Uterus (tissue), 4 donors: Measurements from ENCODE around the gene KIF1B. TPM values are rescaled to one million over a fixed set of nuclear protein-coding genes. Genes with fewer than 3 reads are reported as not detected.

Experiments
- DNase-seq, 2 donors: peaks; one replicate each; pipeline ENCODE4 v3.0.0-alpha.2; 2019 to 2020
- H3K27ac ChIP-seq, 2 donors: fragments of 200-600 bp; sonication (generic); 1 replicate in 1 of 2; 2 replicates in 1 of 2; pipeline ENCODE4 v1.5.1; 2016 to 2018
- H3K27me3 ChIP-seq, 2 donors: fragments of 200-600 bp; sonication (generic); one replicate each; pipeline ENCODE4 v1.5.1; 2018 to 2019; ENCODE audit warnings: control low read depth in 1 of 2
- H3K36me3 ChIP-seq, 2 donors: fragments of 200-600 bp; sonication (generic); one replicate each; pipeline ENCODE4 v1.5.1; 2019; ENCODE audit warnings: control low read depth in 1 of 2
- H3K4me1 ChIP-seq, 2 donors: fragments of 200-600 bp; sonication (generic); one replicate each; pipeline ENCODE4 v1.5.1; 2018 to 2019; ENCODE audit warnings: control low read depth in 1 of 2
- H3K4me3 ChIP-seq, 2 donors: fragments of 200-600 bp; sonication (generic); 1 replicate in 1 of 2; 2 replicates in 1 of 2; pipeline ENCODE4 v1.5.1; 2018 to 2019; ENCODE audit warnings: mild to moderate bottlenecking in 1 of 2
- H3K9me3 ChIP-seq, 2 donors: fragments of 200-600 bp; sonication (generic); one replicate each; pipeline ENCODE4 v1.5.1; 2019; ENCODE audit warnings: control low read depth in 1 of 2
- POLR2A ChIP-seq, 2 donors: fragments of 450-650 bp; IDR thresholded peaks; one replicate each; pipeline ENCODE4 v1.6.1; 2016; ENCODE audit warnings: antibody characterized with exemption in 2 of 2, mild to moderate bottlenecking in 1 of 2, moderate library complexity in 1 of 2
- intact Hi-C: fragments of 100-400 bp; cut with DNase I; formaldehyde crosslinking; loops from one replicate; pipeline ENCODE4 v1.15.1; 2023; ENCODE audit warnings: low total_unique reads
- total RNA-seq, 4 donors: library from RNA; depleted of rRNA in 3 of 4; stranded (reverse); fragments of >200 nt in 3 of 4; gene quantifications; one replicate each; pipeline versions ENCODE4 v1.1.0 to v1.2.4, GENCODE V29; 2014 to 2023
- TF ChIP-seq, protein P1 (sequence below), 4 experiments: fragments of 200-600 bp in 2 of 4; fragments of 450-650 bp in 2 of 4; sonication (generic) in 2 of 4; IDR thresholded peaks; one replicate each; pipeline ENCODE4 v1.5.1; 2016 to 2019; ENCODE audit warnings: antibody characterized with exemption in 4 of 4, mild to moderate bottlenecking in 2 of 4, moderate library complexity in 1 of 4
- donor health status: DM: yes; HTN: yes; CAD: no.

Gene KIF1B
- total RNA-seq, 4 donors from 2014 or later, result 26.4 to 89.6 (median 45.1) TPM

DNA sequence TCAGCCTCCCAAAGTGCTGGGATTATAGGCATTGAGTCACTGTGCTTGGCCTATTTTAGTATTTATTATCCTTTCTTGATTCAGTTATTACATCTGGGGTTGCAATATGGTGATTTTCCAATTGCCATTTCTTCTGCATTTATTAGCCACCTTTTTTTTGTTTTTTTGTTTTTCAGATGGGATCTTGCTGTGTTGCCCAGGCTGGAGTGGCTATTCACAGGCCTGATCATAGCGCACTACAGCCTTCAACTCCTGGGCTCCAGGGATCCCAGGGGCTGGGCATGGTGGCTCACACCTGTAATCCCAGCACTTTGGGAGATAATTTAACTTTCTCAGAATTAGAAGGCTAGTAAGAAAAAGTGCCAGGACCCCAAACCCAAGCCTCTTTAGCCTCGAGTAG, 106.4 kb downstream of the KIF1B start:
- Histone ChIP-seq H3K9me3 (no peaks in the 10 kb centered on the region), H3K36me3 (no peaks in the 10 kb centered on the region), H3K27me3 (no peaks in the 10 kb centered on the region), H3K4me3 (no peak overlapping the region), H3K27ac (no peak overlapping the region), H3K4me1 (no peaks in the 10 kb centered on the region)
- intact Hi-C loops, result no loop called here
- no peak for TF ChIP-seq POLR2A (IDR thresholded peaks at IDR 0.05)
- TF ChIP-seq, protein P1, sequence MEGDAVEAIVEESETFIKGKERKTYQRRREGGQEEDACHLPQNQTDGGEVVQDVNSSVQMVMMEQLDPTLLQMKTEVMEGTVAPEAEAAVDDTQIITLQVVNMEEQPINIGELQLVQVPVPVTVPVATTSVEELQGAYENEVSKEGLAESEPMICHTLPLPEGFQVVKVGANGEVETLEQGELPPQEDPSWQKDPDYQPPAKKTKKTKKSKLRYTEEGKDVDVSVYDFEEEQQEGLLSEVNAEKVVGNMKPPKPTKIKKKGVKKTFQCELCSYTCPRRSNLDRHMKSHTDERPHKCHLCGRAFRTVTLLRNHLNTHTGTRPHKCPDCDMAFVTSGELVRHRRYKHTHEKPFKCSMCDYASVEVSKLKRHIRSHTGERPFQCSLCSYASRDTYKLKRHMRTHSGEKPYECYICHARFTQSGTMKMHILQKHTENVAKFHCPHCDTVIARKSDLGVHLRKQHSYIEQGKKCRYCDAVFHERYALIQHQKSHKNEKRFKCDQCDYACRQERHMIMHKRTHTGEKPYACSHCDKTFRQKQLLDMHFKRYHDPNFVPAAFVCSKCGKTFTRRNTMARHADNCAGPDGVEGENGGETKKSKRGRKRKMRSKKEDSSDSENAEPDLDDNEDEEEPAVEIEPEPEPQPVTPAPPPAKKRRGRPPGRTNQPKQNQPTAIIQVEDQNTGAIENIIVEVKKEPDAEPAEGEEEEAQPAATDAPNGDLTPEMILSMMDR (IDR thresholded peaks at IDR 0.05), result no peak
- no peak for DNase-seq

DNA sequence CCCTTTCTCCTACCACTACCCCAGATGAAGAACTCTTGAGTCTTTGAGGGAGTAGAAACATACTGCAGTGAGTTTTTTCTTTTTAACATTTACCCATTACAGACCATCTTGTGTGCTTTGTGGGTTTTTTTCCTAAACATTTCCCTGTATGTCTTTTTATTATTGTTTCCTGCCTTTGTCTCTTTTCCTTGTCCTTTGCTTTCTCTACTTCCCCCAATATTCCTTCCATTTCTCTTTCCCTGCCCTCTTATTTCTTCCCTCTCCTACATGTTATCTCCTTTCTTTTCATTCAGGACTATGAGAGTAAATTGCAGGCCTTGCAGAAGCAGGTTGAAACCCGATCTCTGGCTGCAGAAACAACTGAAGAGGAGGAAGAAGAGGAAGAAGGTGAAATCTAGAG, 109.4 kb downstream of the KIF1B start:
- intact Hi-C loops, result no loop called here
- TF ChIP-seq, protein P1 (IDR thresholded peaks at IDR 0.05), result no peak
- TF ChIP-seq POLR2A (IDR thresholded peaks at IDR 0.05), result no peak
- Histone ChIP-seq H3K27ac (no peak overlapping the region), H3K4me1 (no peaks in the 10 kb centered on the region), H3K27me3 (no peaks in the 10 kb centered on the region), H3K9me3 (no peaks in the 10 kb centered on the region), H3K36me3 (no peaks in the 10 kb centered on the region), H3K4me3 (no peak overlapping the region)
- DNase-seq, result no peak

DNA sequence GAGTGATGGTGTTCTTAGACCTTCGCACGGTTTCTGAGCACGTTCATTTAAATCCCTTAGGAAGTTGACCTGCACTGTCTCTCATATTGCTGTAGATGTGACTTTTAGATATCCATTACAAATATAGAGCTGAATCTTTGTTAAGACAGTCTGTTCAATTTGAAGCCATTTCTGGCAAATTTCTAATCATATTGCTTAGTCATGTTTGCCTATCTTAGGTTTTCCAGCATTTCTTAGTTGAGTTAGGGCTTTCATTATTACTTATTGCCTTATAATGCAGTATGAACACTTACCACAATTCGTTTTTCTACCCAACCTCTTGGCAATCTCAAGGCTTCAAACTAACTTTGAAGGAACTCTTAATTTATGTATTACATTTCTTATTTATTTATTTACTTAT, 110.0 kb downstream of the KIF1B start:
- H3K9me3 ChIP-seq, result no peaks in the 10 kb centered on the region
- TF ChIP-seq, protein P1 (IDR thresholded peaks at IDR 0.05), result no peak
- no peak for TF ChIP-seq POLR2A (IDR thresholded peaks at IDR 0.05)
- no peak for DNase-seq
- H3K27ac ChIP-seq, result no peak overlapping the region
- H3K4me1 ChIP-seq, result no peaks in the 10 kb centered on the region
- H3K4me3 ChIP-seq, result no peak overlapping the region
- no peaks in the 10 kb centered on the region for H3K27me3 ChIP-seq
- intact Hi-C loops, result no loop called here
- no peaks in the 10 kb centered on the region for H3K36me3 ChIP-seq

DNA sequence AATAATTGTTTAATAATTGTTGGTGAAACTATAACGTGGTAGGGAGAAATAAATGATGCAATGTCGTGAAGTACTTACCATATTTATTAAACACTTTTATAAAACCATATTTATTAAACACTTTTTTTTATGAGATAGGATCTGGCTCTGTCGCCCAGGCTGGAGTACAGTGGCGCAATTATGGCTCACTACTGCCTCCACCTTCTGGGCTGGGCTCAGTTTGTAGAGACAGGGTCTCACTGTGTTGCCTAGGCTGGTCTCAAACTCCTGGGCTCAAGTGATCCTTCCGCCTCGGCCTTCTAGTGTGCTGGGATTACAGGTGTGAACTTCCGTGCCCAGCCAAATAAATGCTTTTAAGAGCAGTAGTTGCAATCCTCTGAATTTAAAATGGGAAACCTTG, 112.5 kb downstream of the KIF1B start:
- H3K4me1 ChIP-seq, result no peaks in the 10 kb centered on the region
- no peaks in the 10 kb centered on the region for H3K9me3 ChIP-seq
- H3K4me3 ChIP-seq, result no peak overlapping the region
- DNase-seq, result no peak
- no peaks in the 10 kb centered on the region for H3K36me3 ChIP-seq
- TF ChIP-seq, protein P1 (IDR thresholded peaks at IDR 0.05), result no peak
- TF ChIP-seq POLR2A (IDR thresholded peaks at IDR 0.05), result no peak
- H3K27ac ChIP-seq, result no peak overlapping the region
- H3K27me3 ChIP-seq, result no peaks in the 10 kb centered on the region
- intact Hi-C loops, result no loop called here

DNA sequence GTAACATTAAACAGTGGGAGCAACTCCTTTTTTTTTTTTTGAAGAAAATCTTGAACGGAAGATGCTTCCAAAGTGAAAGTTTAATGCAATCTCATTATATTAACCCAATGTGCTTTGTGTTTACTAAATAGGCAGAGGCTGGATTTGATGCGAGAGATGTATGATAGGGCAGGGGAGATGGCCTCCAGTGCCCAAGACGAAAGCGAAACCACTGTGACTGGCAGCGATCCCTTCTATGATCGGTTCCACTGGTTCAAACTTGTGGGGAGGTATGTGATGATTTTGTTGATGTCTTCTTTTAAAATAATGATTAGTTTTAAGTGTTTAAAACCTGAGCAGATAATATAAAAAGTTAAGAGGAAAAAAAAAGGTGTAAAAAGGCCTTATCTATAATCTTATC, 114.3 kb downstream of the KIF1B start:
- no peak overlapping the region for H3K27ac ChIP-seq
- intact Hi-C loops, result no loop called here
- no peaks in the 10 kb centered on the region for H3K4me1 ChIP-seq
- no peak overlapping the region for H3K4me3 ChIP-seq
- H3K9me3 ChIP-seq, result no peaks in the 10 kb centered on the region
- no peaks in the 10 kb centered on the region for H3K27me3 ChIP-seq
- no peak for DNase-seq
- no peaks in the 10 kb centered on the region for H3K36me3 ChIP-seq
- TF ChIP-seq, protein P1 (IDR thresholded peaks at IDR 0.05), result no peak
- TF ChIP-seq POLR2A (IDR thresholded peaks at IDR 0.05), result no peak
